Measurements from ENCODE around the gene KCNJ14. TPM values are rescaled to one million over a fixed set of nuclear protein-coding genes. Genes with fewer than 3 reads are reported as not detected.

The KCNJ14 gene
- total RNA-seq, 1 donor from 2014 or later, result 2.0 TPM

- Mint-ChIP-seq H3K4me1 (peaks cover 12% of the 10 kb centered on the region), H3K27ac (ENCODE audit: unreplicated experiment) (no peak overlapping the region), H3K9me3 (peaks cover 6% of the 10 kb centered on the region), H3K36me3 (ENCODE audit: low read depth) (peaks cover 4% of the 10 kb centered on the region), H3K27me3 (ENCODE audit: low read depth) (no peaks in the 10 kb centered on the region), H3K4me3 (no peak overlapping the region)
- DNase-seq (ENCODE audit: low read depth, low spot score), result no peak
- TF ChIP-seq CTCF (conservative IDR thresholded peaks at IDR 0.05), result no peak
Measured at GRCh38 chr19:48428670-48429069, 26.7 kb upstream of the KCNJ14 start.

- no peak for TF ChIP-seq CTCF (conservative IDR thresholded peaks at IDR 0.05)
- peaks cover 7% of the 10 kb centered on the region for H3K4me1 Mint-ChIP-seq
- DNase-seq (ENCODE audit: low read depth, low spot score), result no peak
- H3K27me3 Mint-ChIP-seq (ENCODE audit: low read depth), result no peaks in the 10 kb centered on the region
- H3K4me3 Mint-ChIP-seq, result no peak overlapping the region
- H3K36me3 Mint-ChIP-seq (ENCODE audit: low read depth), result peaks cover 4% of the 10 kb centered on the region
- no peak overlapping the region for H3K27ac Mint-ChIP-seq (ENCODE audit: unreplicated experiment)
- H3K9me3 Mint-ChIP-seq, result peaks cover 6% of the 10 kb centered on the region
Measured at GRCh38 chr19:48433337-48433736, 22.0 kb upstream of the KCNJ14 start.

DNA sequence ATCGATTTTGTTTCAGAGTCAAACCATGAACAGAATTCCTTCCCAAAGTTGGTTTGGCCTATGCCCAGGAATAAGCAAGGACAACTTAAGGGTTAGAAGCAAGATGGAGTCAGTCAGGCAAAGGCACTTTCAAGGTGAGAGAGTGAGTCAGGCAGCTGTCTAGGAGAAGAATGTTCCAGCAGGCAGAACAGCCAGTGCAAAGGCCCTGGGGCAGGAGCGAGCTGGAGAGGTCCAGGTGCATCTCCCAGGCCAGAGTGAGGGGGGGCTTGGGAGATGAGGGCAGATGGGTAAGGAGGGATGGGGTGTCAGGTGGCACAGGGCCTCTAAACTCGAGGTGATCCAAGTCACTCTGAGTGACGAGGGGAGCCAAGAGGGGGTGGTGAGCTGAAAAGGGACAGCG, 18.8 kb upstream of the KCNJ14 start:
- Mint-ChIP-seq H3K27me3 (ENCODE audit: low read depth) (no peaks in the 10 kb centered on the region), H3K4me3 (no peak overlapping the region), H3K36me3 (ENCODE audit: low read depth) (no peaks in the 10 kb centered on the region), H3K27ac (ENCODE audit: unreplicated experiment) (no peak overlapping the region), H3K9me3 (peaks cover 3% of the 10 kb centered on the region), H3K4me1 (peaks cover 7% of the 10 kb centered on the region)
- TF ChIP-seq CTCF (conservative IDR thresholded peaks at IDR 0.05), result no peak
- no peak for DNase-seq (ENCODE audit: low read depth, low spot score)

- H3K4me1 Mint-ChIP-seq, result peaks cover 27% of the 10 kb centered on the region
Measured at GRCh38 chr19:48441360-48442050, 13.9 kb upstream of the KCNJ14 start.

DNA sequence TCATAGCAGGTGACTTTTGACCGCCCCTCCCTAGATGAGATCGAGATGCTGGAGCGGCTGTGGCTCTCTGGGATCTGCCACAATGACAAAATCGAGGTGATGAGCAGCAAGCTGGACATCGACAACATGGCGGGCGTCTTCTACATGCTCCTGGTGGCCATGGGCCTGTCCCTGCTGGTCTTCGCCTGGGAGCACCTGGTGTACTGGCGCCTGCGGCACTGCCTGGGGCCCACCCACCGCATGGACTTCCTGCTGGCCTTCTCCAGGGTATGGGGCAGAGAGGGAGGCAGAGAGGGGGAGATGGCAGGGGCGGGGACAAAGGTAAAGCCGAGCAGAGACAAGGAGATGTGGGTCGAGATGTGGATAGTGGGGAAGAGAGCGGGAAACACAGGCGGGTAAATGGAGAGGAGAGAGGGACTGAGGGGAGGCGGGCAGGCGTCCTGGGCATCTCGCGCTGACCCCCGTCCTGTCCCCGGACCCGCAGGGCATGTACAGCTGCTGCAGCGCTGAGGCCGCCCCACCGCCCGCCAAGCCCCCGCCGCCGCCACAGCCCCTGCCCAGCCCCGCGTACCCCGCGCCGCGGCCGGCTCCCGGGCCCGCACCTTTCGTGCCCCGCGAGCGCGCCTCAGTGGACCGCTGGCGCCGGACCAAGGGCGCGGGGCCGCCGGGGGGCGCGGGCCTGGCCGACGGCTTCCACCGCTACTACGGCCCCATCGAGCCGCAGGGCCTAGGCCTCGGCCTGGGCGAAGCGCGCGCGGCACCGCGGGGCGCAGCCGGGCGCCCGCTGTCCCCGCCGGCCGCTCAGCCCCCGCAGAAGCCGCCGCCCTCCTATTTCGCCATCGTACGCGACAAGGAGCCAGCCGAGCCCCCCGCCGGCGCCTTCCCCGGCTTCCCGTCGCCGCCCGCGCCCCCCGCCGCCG, 13.0 kb upstream of the KCNJ14 start:
- TF ChIP-seq CTCF (conservative IDR thresholded peaks at IDR 0.05), result no peak
- Mint-ChIP-seq H3K9me3 (no peaks in the 10 kb centered on the region), H3K36me3 (ENCODE audit: low read depth) (no peaks in the 10 kb centered on the region), H3K4me3 (peak overlapping the region; percentile 47), H3K27ac (ENCODE audit: unreplicated experiment) (no peak overlapping the region), H3K4me1 (peaks cover 27% of the 10 kb centered on the region), H3K27me3 (ENCODE audit: low read depth) (no peaks in the 10 kb centered on the region)
- no peak for DNase-seq (ENCODE audit: low read depth, low spot score)

More at GRCh38 chr19:48441360-48442050, 13.9 kb upstream of the KCNJ14 start:
- H3K36me3 Mint-ChIP-seq (ENCODE audit: low read depth), result no peaks in the 10 kb centered on the region
- H3K27me3 Mint-ChIP-seq (ENCODE audit: low read depth), result no peaks in the 10 kb centered on the region
- H3K27ac Mint-ChIP-seq (ENCODE audit: unreplicated experiment), result peak overlapping the region; percentile 12
- H3K4me3 Mint-ChIP-seq, result peak overlapping the region; percentile 70
- no peak for TF ChIP-seq CTCF (conservative IDR thresholded peaks at IDR 0.05)
- DNase-seq (ENCODE audit: low read depth, low spot score), result no peak
- no peaks in the 10 kb centered on the region for H3K9me3 Mint-ChIP-seq
